ENCODE results near the gene MKX. TPM values are rescaled to one million over a fixed set of nuclear protein-coding genes. Genes with fewer than 3 reads are reported as not detected.

The MKX gene
- total RNA-seq, 1 experiment from 2014 or later, result 27.5 TPM

GRCh38 chr10:27659786-27660185, 85.8 kb downstream of the MKX start:
- POLR2A ChIA-PET, result interaction anchor here (0.6 kb wide), 1 partner anchor 19 kb away, joined by 3 read pairs; no protein-coding TSS in a partner anchor
- H3K9me2 ChIP-seq (ENCODE audit: insufficient read depth), result no peaks in the 10 kb centered on the region
- no peak for DNase-seq (ENCODE audit: low read depth, low spot score)

More at GRCh38 chr10:27659786-27660185, 85.8 kb downstream of the MKX start:
- no peak overlapping the region for H3K4me3 ChIP-seq (replicated peaks in 1 of 2; ENCODE audit: low read depth in 1 of 2, low read length in 2 of 2)
- ChIA-PET RAD21 (ENCODE audit: low non-redundant PET in 1 of 2, low total read pairs in 2 of 2, uncharacterized antibody in 2 of 2, unreplicated experiment in 2 of 2) (interaction anchor here in 1 of 2 experiments (0.7 kb wide), 1 partner anchor 51 kb away, joined by 3 read pairs; no protein-coding TSS in a partner anchor), CTCF (no interaction called here)
- no TSS peak for BruUV-seq (replicated peaks)
- peaks cover 0 to 34% of the 10 kb centered on the region in 2 experiments; a peak in 3 of 4 replicates for H3K4me1 ChIP-seq (ENCODE audit: control insufficient read depth in 1 of 2, insufficient read depth in 2 of 2, low read length in 2 of 2)
- no peak; the same call in 1 of the 2 replicates for ATAC-seq
- no peak overlapping the region for H3K9ac ChIP-seq (ENCODE audit: low read length)
- H4K20me1 ChIP-seq (ENCODE audit: insufficient read depth), result no peaks in the 10 kb centered on the region
- intact Hi-C loops (cut with micrococcal nuclease), result loop anchor here (5.0 kb wide), 2 partner anchors 287 to 583 kb away; no protein-coding TSS in a partner anchor
- no peak overlapping the region for H3K27ac ChIP-seq (ENCODE audit: low read depth, low read length)
- H3K9me3 ChIP-seq (ENCODE audit: control insufficient read depth in 1 of 2, insufficient read depth in 1 of 2, low read depth in 1 of 2, low read length in 2 of 2), result no peaks in the 10 kb centered on the region
- H3K36me3 ChIP-seq (ENCODE audit: control insufficient read depth in 1 of 2, insufficient read depth in 2 of 2, low read length in 2 of 2), result no peaks in the 10 kb centered on the region
- TF ChIP-seq FOSL1 (IDR thresholded peaks at IDR 0.05; ENCODE audit: low read depth) (no peak), ATF3 (IDR thresholded peaks at IDR 0.05) (no peak), JUND (IDR thresholded peaks at IDR 0.05) (no peak), SP1 (IDR thresholded peaks at IDR 0.05; ENCODE audit: low read depth) (no peak), EZH2phosphoT487 (IDR thresholded peaks at IDR 0.05; ENCODE audit: borderline replicate concordance) (no peak), ZNF274 (IDR thresholded peaks at IDR 0.05; ENCODE audit: low read depth, low read length) (no peak), SRF (IDR thresholded peaks at IDR 0.05; ENCODE audit: low read depth) (no peak), YY1 (IDR thresholded peaks at IDR 0.05; ENCODE audit: extremely low read depth, insufficient replicate concordance, low read depth, low read length) (no peak)
- TF ChIP-seq, protein P1, sequence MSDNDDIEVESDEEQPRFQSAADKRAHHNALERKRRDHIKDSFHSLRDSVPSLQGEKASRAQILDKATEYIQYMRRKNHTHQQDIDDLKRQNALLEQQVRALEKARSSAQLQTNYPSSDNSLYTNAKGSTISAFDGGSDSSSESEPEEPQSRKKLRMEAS (IDR thresholded peaks at IDR 0.05), result no peak
- TF ChIP-seq, protein P2, sequence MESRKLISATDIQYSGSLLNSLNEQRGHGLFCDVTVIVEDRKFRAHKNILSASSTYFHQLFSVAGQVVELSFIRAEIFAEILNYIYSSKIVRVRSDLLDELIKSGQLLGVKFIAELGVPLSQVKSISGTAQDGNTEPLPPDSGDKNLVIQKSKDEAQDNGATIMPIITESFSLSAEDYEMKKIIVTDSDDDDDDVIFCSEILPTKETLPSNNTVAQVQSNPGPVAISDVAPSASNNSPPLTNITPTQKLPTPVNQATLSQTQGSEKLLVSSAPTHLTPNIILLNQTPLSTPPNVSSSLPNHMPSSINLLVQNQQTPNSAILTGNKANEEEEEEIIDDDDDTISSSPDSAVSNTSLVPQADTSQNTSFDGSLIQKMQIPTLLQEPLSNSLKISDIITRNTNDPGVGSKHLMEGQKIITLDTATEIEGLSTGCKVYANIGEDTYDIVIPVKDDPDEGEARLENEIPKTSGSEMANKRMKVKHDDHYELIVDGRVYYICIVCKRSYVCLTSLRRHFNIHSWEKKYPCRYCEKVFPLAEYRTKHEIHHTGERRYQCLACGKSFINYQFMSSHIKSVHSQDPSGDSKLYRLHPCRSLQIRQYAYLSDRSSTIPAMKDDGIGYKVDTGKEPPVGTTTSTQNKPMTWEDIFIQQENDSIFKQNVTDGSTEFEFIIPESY (IDR thresholded peaks at IDR 0.05; ENCODE audit: extremely low read depth, insufficient replicate concordance, low read length), result no peak
- no peaks in the 10 kb centered on the region for H3K79me2 ChIP-seq (ENCODE audit: insufficient read depth, low read length)
- H2AFZ ChIP-seq (ENCODE audit: low read depth, low read length, poor library complexity, severe bottlenecking), result no peak overlapping the region
- H3K27me3 ChIP-seq (ENCODE audit: insufficient read depth, low read length), result no peaks in the 10 kb centered on the region
- H3K4me2 ChIP-seq (ENCODE audit: low read length), result no peak overlapping the region
